Measurements from ENCODE around the gene AQP7. TPM values are rescaled to one million over a fixed set of nuclear protein-coding genes. Genes with fewer than 3 reads are reported as not detected.
"Not testable (repeated sequence)": the region's sequence is repeated elsewhere in the genome, so short reads cannot be mapped to it uniquely, and the experiment has no call there.

AQP7 gene
- total RNA-seq, 1 donor from 2014 or later, result 8.3 TPM

- DNase-seq (ENCODE audit: low spot score), result no peak
Measured at GRCh38 chr9:33433871-33434270, 31.5 kb upstream of the AQP7 start.

DNA sequence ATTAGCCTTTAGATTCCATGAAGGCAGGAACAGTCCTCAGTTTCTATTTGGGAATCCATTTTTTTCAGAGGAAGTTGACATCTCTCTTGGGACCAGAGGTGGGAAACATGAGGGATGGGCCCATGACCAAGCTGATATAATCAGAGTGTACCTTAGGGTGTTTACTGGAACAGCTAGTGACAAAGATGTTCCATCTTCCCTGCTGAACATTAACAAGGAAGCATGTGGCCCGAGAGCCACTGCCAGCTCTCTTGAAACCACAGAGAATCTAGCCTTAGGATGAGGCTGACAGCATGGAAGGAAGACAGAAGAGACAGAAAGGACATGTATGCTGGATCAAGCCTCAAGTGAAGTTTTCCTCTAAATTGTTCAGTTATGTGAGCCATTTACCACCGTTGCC, 29.1 kb upstream of the AQP7 start:
- DNase-seq (ENCODE audit: low spot score), result no peak

DNA sequence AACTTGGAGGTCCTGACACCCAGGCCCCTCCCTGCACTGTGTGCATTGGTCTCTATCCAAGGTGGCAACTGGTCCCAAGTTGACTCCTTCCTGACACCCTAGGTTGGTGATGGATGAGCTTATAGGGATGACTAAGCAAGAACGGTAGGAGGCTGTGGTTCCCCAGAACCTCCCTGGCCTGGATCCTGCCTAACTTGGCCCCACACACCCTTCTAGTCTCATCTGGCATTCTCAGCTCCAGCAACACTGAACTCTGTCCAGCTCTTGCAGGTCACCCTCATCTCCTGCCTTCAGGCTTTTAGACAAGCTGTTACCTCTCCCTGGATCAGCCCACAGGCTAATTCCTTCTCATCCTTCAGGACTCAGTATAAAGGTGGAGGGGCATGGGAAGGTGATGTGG, 28.6 kb upstream of the AQP7 start:
- no peak for DNase-seq (ENCODE audit: low spot score)

DNA sequence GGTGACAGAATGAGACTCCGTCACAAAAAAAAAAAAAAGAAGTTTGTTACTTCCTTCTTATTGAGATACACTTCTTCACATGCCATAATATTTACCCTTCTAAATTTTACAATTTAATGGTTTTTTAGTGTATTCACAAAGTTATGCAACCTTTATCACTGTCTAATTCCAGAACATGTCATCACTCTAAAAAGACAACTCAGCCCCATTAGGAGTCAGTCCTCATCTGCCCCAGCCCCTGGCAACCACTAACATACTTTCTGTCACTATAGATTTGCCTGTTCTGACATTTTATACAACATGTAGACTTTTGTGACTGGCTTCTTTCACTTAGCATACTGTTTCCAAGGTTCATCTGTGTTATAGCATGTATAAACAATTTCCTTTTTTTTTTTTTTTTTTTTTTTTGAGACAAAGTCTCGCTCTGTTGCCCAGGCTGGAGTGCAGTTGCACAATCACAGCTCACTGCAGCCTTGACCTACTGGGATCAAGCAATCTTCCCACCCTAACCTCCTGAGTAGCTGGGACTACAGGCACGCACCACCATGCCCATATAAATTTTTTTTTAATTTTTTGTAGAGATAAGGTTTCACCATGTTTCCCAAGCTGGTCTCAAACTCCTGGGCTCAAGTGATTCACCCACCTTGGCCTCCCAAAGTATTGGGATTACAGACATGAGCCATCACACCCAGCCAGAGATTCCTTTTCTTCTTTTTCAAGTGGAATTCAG, 27.1 kb upstream of the AQP7 start:
- no peak for DNase-seq (ENCODE audit: low spot score)

- peak; percentile 73 for DNase-seq (ENCODE audit: low spot score)
Measured at GRCh38 chr9:33426843-33427293, 24.5 kb upstream of the AQP7 start.

- DNase-seq (ENCODE audit: low spot score), result no peak
Measured at GRCh38 chr9:33425128-33425533, 22.8 kb upstream of the AQP7 start.

- not testable (repeated sequence) for DNase-seq (ENCODE audit: low spot score)
Measured at GRCh38 chr9:33424492-33424891, 22.1 kb upstream of the AQP7 start.

DNA sequence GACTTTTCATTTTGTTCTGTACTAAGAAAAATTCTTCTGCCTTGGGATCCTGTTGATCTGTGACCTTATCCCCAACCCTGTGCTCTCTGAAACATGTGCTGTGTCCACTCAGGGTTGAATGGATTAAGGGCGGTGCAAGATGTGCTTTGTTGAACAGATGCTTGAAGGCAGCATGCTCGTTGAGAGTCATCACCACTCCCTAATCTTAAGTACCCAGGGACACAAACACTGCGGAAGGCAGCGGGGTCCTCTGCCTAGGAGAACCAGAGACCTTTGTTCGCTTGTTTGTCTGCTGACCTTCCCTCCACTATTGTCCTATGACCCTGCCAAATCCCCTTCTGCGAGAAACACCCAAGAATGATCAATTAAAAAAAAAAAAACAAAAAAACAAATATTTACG, 21.7 kb upstream of the AQP7 start:
- DNase-seq (ENCODE audit: low spot score), result not testable (repeated sequence)

DNA sequence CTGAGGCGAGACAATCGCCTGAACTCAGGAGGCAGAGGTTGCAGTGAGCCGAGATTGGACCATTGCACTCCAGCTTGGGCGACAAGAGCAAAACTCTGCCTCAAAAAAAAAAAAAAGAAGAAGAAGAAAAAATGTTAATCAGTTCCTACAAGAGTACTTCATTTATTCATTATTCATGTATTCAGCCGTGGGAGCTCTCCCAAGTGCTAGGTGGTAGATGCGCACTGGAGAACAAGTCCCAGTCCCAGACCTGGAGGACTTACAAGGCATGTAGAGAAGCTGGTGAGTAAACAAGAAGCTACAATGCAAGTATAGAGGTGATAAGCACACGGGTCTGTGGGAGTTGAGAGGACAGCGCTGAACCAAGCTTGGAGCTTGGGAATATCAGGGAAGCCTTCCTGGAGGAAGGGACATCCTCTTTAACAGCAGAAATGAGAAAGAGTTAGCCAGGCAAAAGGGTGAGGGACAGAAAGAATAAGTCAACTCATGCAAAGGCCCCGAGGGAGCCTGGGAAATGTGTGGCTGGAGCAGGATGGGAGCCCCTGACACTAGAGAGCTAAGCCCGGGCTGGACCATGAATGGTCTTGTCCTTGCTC, 17.4 kb upstream of the AQP7 start:
- no peak for DNase-seq (ENCODE audit: low spot score)

GRCh38 chr9:33418090-33418489, 15.7 kb upstream of the AQP7 start:
- peak; percentile 73 for DNase-seq (ENCODE audit: low spot score)

DNA sequence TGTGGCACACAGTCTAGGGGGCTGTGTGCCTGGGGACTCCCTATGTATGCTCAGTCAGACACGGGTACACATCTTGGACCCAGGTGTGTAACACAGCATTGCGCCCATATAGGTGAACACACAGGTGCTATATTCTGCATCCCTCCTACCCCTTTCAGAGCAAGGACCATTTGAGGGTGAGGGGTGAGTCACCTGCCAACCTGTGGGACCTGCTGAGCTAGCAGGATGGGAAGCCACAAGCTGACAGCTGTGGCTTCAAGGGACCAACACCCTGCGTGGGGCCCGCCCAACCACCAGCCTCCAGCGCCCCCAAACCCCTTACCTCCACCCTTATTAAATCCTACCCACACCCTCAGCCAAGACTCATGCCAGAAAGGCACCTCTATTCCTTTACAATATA, 14.6 kb upstream of the AQP7 start:
- DNase-seq (ENCODE audit: low spot score), result no peak

- DNase-seq (ENCODE audit: low spot score), result peak; percentile 85
Measured at GRCh38 chr9:33415501-33416038, 13.2 kb upstream of the AQP7 start.

DNA sequence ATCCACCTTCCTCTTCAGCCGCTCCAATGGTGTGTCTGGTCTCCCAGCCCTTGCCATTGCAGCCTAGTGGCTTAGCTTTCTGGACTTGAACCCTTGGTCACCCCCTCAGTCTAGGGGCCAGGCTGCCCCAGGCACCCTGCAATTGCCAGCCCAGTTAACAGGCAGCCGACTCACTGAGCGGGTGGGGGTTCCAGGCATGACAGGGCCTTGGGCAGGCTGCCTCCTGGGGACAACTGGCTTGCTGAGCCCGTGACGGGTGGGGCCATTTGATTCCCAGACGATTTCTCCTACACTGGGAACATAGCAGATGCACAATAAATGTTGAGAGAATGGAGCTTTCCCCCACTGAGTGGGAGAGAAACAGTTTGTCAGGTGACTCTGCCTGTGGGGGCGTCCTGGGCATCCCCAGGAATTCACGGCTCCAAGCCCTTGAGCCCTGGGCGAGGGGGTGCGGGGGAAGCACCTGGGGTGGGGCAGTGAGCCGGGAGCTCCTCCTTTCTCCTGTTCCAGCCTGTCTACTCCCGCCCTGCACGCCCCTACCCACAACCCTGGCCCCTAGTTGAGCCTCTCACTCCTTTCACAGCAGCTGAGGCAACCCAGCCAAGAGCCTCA, 12.6 kb upstream of the AQP7 start:
- DNase-seq (ENCODE audit: low spot score), result no peak

DNA sequence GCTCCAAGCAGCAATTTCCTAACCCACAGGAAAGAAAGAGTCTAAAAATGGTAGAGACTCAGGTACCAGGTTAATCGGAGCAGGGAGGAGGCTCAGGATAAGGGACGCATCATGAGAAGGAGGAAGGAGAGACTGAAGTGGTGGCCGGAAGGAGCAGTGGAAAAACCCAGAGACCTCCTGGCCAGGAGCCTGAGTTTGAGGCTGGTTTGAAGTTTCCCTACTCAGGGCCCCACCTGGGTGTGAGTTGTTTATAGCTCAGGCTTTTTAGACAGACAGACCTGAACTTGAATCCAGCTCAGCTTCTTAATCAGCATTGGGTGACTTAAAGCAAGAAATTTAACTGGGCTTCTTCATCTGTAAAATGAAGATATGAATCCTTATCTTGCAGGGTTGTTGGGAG, 11.9 kb upstream of the AQP7 start:
- DNase-seq (ENCODE audit: low spot score), result no peak

DNA sequence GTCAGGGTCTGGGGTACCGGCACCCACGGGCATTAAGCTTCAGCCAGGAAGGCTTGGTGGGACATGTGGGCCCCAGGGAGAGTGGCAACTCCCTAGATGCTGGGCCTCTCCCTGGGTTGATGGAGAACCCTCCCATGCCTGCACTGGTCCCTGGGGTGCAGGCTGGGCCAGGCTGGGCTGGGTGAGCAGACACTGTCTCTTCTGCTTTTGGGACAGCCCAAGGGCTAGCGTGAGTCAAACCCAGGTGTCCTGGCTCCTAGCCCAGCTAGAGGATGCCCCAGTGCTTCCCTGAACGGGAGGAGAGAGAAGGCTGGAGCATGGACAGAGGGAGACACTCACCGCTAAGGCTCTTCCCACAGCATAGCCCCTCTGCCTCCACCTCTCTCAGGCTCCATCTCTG, 5.7 kb upstream of the AQP7 start:
- no peak for DNase-seq (ENCODE audit: low spot score)

DNA sequence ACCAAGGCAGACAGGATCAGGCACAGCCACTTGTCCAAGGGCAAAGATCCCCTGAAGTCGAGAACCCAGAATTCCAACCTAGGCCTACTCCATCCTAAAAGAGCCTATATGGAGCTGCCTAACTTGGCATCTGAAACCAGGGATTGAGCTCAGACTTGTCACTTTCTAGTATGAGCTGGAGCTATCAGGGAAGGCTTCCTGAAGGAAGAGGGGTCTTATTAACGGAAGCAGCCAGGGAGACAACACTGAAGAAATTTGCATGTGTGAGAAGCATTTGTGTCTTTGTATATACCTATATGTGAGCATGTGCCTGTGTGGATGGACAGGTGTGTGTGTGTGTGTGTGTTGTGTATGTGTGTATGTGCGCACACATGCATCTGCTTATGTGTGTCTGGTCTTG, 4.7 kb upstream of the AQP7 start:
- DNase-seq (ENCODE audit: low spot score), result no peak

DNA sequence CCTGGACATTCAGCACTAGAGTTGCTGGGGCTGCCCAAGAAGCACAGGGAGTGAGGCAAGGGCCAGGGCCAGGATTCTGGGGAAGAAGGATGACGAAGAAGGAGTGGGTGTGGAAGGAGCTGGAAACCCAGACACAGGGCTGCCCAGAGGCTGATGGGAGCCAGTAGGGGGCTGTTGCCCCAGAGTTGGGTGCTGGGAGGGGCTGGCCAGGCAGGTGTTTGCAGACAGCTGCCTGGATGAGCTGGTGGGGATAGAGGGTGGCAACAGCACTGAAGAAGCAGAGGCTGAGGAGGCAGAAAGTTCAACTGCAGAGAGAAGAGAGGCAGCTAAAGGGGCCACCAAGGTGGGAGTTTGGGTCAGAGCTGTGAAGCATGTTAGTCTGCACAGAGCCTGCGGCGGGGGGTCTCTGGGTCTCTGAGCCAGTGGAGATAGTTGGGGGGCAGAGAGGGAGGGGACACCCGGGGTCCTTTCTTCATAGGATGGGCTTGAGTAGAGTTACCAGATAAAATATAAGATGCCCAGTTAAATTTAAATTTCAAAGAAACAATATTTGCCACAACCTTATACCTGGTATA, 2.5 kb upstream of the AQP7 start:
- no peak for DNase-seq (ENCODE audit: low spot score)

- DNase-seq (ENCODE audit: low spot score), result no peak
Measured at GRCh38 chr9:33403941-33404787, 1.8 kb upstream of the AQP7 start.

- DNase-seq (ENCODE audit: low spot score), result not testable (repeated sequence)
Measured at GRCh38 chr9:33401809-33402208, 559 bp downstream of the AQP7 start.

DNA sequence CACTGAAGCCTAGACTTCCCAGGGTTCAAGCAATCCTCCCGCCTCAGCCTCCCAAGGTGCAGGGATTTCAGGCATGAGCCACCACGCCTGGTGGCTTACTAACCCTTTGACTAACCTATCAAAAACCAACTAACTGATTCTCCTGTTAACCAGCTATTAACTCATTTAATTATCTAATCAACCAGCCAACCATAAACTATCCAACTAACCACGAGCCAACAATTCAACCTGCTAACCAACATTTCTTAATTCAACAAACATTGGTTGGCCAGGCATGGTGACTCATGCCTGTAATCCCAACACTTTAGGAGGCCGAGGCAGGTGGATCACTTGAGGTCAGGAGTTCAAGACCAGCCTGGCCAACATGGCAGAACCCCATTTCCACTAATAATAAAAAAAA, 3.3 kb downstream of the AQP7 start:
- not testable (repeated sequence) for DNase-seq (ENCODE audit: low spot score)

DNA sequence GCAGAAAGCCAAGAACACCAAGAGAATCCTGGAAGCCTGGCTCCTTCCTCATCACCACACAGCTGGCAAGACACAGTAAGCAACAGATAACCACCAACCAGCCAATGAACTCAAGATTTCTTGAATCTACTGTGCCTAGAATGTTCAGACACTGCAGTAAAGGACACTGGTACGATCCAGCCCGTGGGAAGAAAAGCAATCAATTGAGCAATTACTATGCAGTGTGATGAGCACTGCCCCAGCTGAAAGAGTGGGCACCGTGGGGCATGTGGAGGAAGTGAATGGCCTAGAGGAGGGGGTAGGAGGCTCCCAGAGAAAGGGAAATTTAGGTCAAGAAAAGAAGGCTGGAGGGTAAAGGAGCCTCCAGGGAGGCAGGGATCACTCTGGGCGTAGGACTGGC, 4.6 kb downstream of the AQP7 start:
- not testable (repeated sequence) for DNase-seq (ENCODE audit: low spot score)
